Measurements from ENCODE around the gene RXRB. TPM values are rescaled to one million over a fixed set of nuclear protein-coding genes. Genes with fewer than 3 reads are reported as not detected.

The RXRB gene
- total RNA-seq, 2 donors from 2014 or later = 43.9 to 50.4 TPM

DNA sequence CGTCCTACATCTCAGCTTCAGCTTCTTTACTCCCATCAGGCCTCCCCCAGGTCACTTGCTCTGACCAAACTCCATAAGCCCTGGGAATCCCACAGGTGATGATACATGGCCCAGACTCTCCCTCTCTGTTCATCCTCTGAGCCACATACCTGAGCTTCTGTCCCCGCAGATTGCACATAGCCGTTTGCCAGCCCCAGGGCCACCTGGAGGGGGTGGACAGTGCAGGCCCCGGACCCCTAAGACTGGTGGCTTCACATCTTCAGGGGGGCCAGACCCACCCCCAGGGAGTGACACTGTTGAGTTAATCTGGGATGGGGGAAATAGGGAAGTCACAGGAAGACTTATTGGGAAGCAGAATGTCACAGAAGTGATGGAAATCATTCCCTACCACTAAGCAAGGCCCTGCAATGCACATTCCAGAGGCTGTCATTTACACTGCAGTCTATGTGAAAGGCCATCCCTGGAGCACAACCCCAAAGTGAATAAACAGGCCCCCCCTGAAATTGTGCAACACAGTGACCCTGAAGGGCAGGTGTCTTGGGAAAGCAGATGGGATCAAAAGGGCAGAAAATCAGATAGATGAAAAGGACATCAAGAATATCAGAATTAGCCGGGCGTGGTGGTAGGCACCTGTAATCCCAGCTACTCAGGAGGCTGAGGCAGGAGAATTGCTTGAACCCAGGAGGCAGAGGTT lies 2.2 kb downstream of the RXRB start:
- ATAC-seq (no peak), DNase-seq (ENCODE audit: low spot score) (peak; percentile 55)
- Mint-ChIP-seq H3K27ac (peak overlapping the region; percentile 98 to 100), H3K36me3 (peaks cover 43% of the 10 kb centered on the region), H3K4me3 (peak overlapping the region; percentile 100), H3K27me3 (no peaks in the 10 kb centered on the region), H3K9me3 (no peaks in the 10 kb centered on the region), H3K4me1 (ENCODE audit: low read depth in 2 of 2) (peaks cover 47 to 56% of the 10 kb centered on the region in 2 donors)

DNA sequence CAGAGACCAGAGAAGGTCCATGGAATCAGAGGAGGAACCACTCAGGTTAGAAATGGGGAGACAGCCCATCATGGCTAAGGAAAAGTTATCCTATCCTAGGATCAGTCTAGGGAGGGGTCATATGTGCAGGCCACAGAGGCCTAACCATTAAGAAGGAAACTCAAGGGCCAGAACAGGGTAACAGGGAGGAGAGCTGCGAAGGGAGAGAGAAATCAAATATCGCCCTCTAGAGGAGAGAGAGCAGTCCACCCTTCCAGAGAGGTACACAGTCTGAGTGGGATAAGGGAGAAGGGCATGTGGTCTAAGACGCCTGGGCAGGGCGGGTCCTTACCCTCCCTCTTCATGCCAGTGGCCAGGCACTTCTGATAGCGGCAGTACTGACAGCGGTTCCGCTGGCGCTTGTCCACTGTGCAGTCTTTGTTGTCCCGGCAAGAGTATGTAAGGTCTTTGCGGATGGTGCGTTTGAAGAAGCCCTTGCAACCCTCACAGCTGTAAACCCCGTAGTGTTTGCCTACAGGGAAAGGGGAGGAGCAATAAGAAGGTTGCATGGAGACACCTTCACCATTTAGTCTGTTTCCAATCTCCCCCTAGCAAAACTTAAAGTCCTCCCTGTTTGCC lies 2.9 kb downstream of the RXRB start:
- Mint-ChIP-seq H3K4me3 (peak overlapping the region; percentile 69), H3K4me1 (ENCODE audit: low read depth in 2 of 2) (peaks cover 40 to 51% of the 10 kb centered on the region in 2 donors), H3K27ac (peak overlapping the region; percentile 56 to 100), H3K36me3 (peaks cover 35% of the 10 kb centered on the region), H3K27me3 (no peaks in the 10 kb centered on the region), H3K9me3 (no peaks in the 10 kb centered on the region)
- DNase-seq (ENCODE audit: low spot score) (peak; percentile 71), ATAC-seq (peak in 1 of 2 donors; percentile 37)

DNA sequence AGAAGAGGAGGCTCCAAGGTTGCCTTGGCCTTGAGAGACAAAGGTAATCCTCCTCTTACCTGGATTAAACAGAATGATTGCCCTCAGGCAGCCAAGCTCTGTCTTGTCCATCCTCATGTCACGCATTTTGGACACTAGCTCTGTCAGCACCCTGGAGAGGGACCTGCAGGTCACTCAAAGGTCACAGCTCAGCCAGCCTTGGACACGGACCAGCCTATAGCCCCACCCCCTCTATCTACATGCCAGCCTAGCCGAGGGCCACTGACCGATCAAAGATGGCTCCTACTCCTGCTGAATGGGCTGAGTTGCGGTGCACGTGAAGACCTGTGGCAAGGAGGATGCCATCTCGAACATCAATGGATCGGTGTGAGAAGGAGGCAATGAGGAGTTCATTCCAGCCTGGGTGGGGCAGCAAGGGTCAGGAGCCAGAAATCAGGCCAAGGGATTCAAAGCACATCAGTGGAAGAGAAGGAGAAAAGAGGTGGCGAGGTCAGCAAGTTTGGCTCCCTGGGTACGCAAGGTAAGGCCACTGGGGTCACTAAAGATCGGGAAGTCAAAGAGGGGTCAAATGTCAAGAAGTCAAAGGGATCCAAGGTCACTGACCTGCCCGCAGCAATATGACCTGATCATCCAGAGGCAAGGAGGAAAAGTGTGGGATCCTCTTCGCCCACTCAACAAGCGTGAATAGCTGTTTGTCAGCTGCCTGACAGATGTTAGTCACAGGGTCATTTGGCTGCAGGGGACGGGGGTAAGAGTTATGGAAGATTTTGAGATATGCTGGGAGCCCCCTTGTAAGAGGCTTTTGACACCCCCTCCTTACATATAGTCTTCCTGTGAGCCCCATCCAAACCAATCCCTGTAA lies 4.9 kb downstream of the RXRB start:
- H3K9me3 Mint-ChIP-seq = no peaks in the 10 kb centered on the region
- peaks cover 8 to 14% of the 10 kb centered on the region in 2 donors for H3K27me3 Mint-ChIP-seq
- peaks cover 22 to 40% of the 10 kb centered on the region in 2 donors for H3K4me1 Mint-ChIP-seq (ENCODE audit: low read depth in 2 of 2)
- H3K27ac Mint-ChIP-seq = no peak overlapping the region
- no peak for DNase-seq (ENCODE audit: low spot score)
- ATAC-seq = no peak
- peaks cover 21% of the 10 kb centered on the region for H3K36me3 Mint-ChIP-seq
- H3K4me3 Mint-ChIP-seq = no peak overlapping the region

DNA sequence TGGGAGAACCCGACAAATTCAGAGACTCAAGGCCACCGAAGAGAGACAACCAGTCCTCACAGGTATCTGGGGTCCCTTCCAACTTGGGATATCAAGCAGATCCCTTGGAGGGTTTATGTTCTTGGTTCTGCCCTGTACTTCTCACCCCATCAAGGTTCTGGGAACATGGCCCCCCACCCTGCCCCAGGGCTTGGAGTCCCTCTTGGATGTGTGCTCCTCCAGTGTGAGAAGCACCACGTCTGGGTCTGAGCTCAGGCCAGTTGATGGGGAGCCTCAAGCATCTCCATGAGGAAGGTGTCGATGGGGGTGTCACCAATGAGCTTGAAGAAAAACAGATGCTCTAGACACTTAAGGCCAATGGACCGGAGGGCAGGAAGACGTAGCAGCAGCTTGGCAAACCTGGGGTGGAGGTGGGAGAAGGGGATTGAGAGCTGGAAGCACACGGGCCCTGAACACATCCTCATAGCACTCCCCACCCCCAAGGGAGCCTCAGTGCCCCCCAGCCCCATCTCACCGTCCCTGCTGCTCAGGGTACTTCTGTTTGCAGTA lies 6.0 kb downstream of the RXRB start:
- no peak overlapping the region for H3K27ac Mint-ChIP-seq
- no peak for DNase-seq (ENCODE audit: low spot score)
- H3K4me3 Mint-ChIP-seq = no peak overlapping the region
- H3K36me3 Mint-ChIP-seq = peaks cover 21% of the 10 kb centered on the region
- peaks cover 21 to 37% of the 10 kb centered on the region in 2 donors for H3K4me1 Mint-ChIP-seq (ENCODE audit: low read depth in 2 of 2)
- H3K27me3 Mint-ChIP-seq = peaks cover 15 to 21% of the 10 kb centered on the region in 2 donors
- no peaks in the 10 kb centered on the region for H3K9me3 Mint-ChIP-seq
- ATAC-seq = no peak

DNA sequence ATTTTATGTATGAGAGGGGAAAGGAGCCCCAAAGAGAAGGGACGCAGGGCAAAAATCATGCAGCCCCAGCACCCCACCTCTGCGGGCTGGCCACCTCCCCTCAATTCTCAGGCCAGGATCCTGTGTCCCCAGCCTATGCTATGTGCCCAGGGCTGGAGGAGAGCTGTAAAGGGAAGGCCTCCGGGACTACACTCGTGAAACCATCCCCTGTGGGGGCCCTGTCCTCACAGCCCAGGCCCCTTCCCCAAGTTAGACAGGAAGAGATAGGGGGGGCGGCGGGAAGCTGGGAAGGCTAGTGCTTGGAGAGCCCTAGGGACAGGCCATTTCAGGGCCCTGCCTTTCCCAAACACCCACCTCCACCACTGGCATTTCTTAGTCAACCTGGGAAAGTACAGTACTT lies 6.8 kb downstream of the RXRB start:
- Mint-ChIP-seq H3K27ac (no peak overlapping the region), H3K27me3 (peaks cover 15 to 24% of the 10 kb centered on the region in 2 donors), H3K4me3 (peak overlapping the region; percentile 24), H3K9me3 (no peaks in the 10 kb centered on the region), H3K36me3 (peaks cover 21% of the 10 kb centered on the region), H3K4me1 (ENCODE audit: low read depth in 2 of 2) (peaks cover 16 to 28% of the 10 kb centered on the region in 2 donors)
- ATAC-seq (no peak), DNase-seq (ENCODE audit: low spot score) (no peak)

DNA sequence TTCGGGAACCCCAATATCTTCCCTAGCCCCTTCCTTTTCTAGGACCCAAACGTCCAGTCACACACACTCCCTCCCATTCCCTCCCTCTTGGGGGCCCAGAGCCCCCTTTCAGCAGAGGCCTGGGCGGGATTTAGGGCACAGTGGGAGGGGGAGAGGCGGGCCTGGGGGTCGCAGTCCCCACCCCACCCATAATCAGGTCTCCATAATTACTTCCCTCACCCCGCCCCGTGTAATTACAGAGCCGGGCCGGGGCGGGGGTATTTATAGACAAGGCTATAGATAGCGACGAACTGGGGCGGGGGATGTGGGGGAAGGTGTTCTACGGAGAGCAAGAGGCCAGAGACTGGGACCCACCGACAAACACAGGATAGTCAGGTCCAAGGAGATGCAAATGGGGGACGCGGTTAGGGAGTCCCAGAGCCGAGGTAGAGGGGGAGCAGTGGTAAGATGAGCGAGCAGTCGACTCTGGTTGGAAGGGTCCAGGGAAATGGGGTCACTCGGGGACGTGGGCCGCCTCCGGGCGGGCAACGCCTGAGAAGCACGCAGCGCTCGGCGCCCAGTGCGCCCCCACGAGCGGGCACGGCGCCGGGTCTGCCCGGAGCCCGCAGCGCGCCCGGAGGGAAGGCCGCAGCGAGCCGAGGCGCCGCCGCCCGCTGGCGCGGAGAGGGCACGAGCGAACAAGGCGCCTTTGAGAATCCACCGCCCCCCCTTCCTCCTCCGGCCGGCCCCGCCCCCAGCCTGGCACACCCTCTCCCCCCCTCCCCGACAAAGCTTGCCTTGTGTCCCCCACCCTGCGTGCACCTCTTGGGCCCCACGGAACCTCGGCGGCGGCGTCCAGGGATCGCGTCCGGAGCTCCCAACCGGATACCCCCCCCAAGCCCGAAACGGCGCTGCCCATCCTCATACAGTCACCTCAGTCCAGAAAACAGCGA lies 7.5 kb downstream of the RXRB start:
- Mint-ChIP-seq H3K36me3 (peaks cover 21% of the 10 kb centered on the region), H3K9me3 (no peaks in the 10 kb centered on the region), H3K4me1 (ENCODE audit: low read depth in 2 of 2) (peaks cover 10 to 21% of the 10 kb centered on the region in 2 donors), H3K4me3 (peak overlapping the region; percentile 72), H3K27me3 (peaks cover 20 to 30% of the 10 kb centered on the region in 2 donors), H3K27ac (no peak overlapping the region)
- ATAC-seq (peak in 1 of 2 donors; percentile 16), DNase-seq (ENCODE audit: low spot score) (no peak)

DNA sequence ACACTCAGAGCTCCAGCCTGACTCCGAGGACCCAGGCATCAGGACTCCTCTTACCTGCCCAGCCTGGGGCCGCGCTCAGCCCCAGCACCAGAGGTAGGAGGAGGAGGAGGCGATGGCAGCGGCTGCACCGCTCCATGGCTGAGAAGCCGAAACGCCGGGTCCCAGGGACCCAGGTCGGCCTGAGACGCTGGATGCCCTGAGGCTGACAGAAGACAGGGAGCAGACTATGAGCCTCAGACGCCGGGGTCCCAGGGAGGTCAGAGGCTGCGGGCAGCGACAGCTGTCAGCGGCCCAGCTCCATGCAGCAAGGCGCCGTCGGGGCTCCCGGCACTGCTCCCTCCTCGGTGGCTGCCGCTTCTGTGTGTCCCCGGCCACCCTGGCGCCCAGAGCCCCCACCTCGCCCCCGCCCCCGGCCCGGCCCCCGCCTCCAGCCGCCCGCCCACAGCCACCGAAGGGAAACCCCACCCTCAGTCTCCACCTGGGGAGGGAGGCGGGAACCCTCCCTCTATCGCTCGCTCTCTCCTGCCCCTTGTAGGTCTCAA lies 8.3 kb downstream of the RXRB start, which contains the start of gene COL11A2:
COL11A2 (minus strand) TSS at position 363 of the 542 bp plus-strand sequence; CDS start at position 136, 227 bp downstream.
- Mint-ChIP-seq H3K4me3 (peak within 1 kb of the TSS; percentile 72), H3K36me3 (peaks cover 17% of the 10 kb centered on the region), H3K9me3 (no peaks in the 10 kb centered on the region), H3K27ac (no peak within 1 kb of the TSS), H3K27me3 (peaks cover 27 to 37% of the 10 kb centered on the region in 2 donors), H3K4me1 (ENCODE audit: low read depth in 2 of 2) (peaks cover 2 to 14% of the 10 kb centered on the region in 2 donors)
- DNase-seq (ENCODE audit: low spot score) (no peak), ATAC-seq (peak; percentile 8 to 32)

DNA sequence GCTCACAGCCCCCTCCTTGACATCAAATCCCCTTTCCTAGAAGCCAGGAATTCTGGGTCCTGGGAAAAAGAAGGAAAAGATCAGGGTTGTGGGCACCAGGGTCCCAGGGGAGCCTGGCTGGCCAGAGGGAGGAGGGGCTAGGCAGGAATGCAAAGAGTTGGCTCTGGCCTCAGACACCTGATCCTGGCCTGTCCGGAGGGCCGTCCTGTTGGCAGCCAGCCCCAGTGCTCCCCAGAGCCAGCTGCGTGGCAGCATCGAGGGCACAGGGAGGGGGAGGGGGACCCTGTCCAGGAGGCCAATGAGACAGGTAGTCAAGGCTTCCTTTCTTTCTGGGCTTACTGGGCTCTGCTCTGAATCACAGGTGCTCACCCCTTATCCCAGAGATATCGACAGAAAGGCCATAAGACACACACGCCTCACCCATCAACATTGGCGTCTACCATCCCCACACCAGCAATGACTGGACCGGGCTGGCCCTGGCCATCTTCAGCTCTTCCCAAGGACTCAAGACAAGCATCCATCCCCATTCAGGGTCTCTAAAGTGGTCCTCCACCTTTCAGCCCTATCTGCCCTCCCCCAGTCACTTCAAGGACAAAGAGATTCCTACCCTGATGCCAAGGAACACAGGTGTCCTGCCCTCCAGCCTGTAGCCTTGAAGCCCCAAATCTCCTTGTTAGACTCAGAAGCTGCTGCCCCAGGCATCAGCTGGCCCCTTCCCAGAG lies 8.9 kb downstream of the RXRB start:
- no peak for ATAC-seq
- Mint-ChIP-seq H3K4me3 (no peak overlapping the region), H3K27me3 (peaks cover 29 to 44% of the 10 kb centered on the region in 2 donors), H3K4me1 (ENCODE audit: low read depth in 2 of 2) (peaks cover 0 to 12% of the 10 kb centered on the region in 2 donors), H3K27ac (no peak overlapping the region), H3K36me3 (peaks cover 13% of the 10 kb centered on the region), H3K9me3 (no peaks in the 10 kb centered on the region)
- DNase-seq (ENCODE audit: low spot score) = no peak

DNA sequence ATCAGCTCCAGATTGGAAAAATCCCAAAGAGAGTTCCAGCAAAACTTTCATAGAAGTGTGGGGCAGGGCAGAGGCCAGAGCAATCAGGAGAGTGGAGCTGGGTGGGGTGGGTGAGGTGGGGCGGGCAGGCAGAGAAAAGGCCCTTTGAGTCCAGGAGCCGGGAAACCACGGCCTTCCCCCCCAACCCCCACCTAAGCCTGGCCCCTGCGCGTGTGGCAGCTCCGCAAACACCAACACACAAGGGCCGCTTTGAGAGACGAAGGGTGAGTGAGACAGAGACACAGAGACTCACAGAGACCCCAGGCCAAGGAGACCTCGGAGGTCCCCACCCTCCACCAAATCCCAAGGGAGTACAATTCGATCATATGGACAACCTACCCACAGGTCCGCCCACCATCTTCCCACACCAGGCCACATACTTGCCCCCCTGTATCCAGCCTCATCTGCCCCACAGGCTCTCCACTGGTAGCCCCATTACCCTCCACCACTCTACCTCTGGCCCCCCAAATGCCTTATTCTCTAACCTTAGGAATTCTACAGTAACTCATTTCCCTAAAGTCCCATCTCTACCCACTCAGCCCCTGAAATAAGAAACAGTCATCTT lies 9.9 kb downstream of the RXRB start:
- H3K36me3 Mint-ChIP-seq = peaks cover 4% of the 10 kb centered on the region
- H3K4me1 Mint-ChIP-seq (ENCODE audit: low read depth in 2 of 2) = peaks cover 0 to 6% of the 10 kb centered on the region in 2 donors
- DNase-seq (ENCODE audit: low spot score) = no peak
- no peak for ATAC-seq
- H3K4me3 Mint-ChIP-seq = no peak overlapping the region
- peaks cover 30 to 47% of the 10 kb centered on the region in 2 donors for H3K27me3 Mint-ChIP-seq
- H3K27ac Mint-ChIP-seq = no peak overlapping the region
- no peaks in the 10 kb centered on the region for H3K9me3 Mint-ChIP-seq

DNA sequence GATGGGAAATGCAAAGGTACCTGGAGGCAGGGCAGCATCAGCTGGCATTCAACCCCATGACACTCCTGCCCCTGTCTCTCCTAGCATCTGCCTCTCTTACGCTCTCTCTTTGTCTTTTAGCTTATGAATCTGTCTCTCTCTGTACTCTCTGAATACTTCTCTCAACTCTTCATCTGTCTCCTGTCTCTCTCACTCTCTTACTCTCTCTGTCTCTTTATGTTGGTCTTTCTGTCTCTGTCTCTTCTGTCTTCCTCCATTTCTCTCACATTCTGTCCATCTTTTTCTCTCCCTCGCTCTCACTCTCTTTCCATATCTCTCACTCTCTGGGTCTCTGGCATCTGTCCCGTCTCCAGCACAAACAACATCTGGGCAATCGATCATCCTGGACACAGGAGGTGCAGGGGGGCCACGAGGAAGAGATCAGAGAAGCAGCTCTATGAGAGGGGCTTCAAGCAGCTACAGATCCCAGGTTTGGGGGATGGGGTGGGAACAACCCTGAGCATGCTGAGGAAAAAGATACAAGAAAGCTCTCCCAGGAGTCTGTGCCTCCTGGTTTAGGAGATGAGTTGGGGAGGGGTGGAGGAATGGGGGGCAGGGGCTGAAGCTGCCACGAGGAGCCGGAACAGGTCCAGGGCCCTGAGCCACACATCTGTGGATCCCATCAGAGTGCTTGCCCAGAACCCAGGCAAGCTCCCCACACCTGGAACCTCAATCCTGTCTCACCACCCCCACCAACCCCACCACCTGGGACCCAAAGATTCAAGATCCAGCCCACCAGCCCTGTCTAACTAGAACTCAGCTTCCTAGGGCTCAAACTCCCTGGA lies 10.6 kb downstream of the RXRB start:
- no peaks in the 10 kb centered on the region for H3K36me3 Mint-ChIP-seq
- DNase-seq (ENCODE audit: low spot score) (no peak), ATAC-seq (no peak)
- H3K9me3 Mint-ChIP-seq = no peaks in the 10 kb centered on the region
- H3K27me3 Mint-ChIP-seq = peaks cover 30 to 47% of the 10 kb centered on the region in 2 donors
- H3K4me3 Mint-ChIP-seq = no peak overlapping the region
- peaks cover 0 to 6% of the 10 kb centered on the region in 2 donors for H3K4me1 Mint-ChIP-seq (ENCODE audit: low read depth in 2 of 2)
- H3K27ac Mint-ChIP-seq = no peak overlapping the region

DNA sequence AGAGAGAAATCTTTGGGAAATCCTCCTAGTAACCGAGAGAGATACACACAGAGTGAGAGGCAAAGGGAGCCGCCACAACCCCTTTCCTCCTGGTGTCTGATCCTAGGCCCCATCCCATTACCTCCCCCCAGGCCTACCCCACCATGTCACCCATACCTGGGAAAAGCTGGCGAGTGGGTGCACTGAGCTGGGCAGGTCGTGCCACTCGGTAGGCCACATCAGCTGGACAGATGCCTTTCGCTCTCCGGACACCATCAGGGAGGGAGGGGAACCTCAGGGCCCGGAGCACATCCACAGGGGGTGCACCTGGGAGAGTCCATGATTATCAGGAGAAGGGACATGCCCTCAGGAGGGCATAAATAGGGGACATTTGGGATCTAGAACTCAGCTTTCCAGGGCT lies 11.3 kb downstream of the RXRB start:
- ATAC-seq = no peak
- H3K9me3 Mint-ChIP-seq = no peaks in the 10 kb centered on the region
- H3K4me3 Mint-ChIP-seq = no peak overlapping the region
- no peaks in the 10 kb centered on the region for H3K36me3 Mint-ChIP-seq
- H3K27ac Mint-ChIP-seq = no peak overlapping the region
- H3K27me3 Mint-ChIP-seq = peaks cover 36 to 47% of the 10 kb centered on the region in 2 donors
- H3K4me1 Mint-ChIP-seq (ENCODE audit: low read depth in 2 of 2) = peaks cover 0 to 6% of the 10 kb centered on the region in 2 donors
- no peak for DNase-seq (ENCODE audit: low spot score)

All from natural killer cell treated with Interleukin-12 subunit alpha and Interleukin-12 subunit beta and Interleukin-15 and Interleukin-18, amount 100 ng/mL, for 72 hours (primary cell).